GM23338 (cell line): Measurements from ENCODE around the gene ARL8B. TPM values are rescaled to one million over a fixed set of nuclear protein-coding genes. Genes with fewer than 3 reads are reported as not detected.
A peak's percentile ranks its signal among the peaks of the same experiment; 100 is the strongest.

Experiments
- ATAC-seq: fragments of 200-7000 bp; cut with Tn5 transposase; 3 replicates; pipeline ENCODE4 v1.9.1; 2020
- DNase-seq: peaks from one replicate; pipeline ENCODE4 v3.0.0-alpha.2; 2015; ENCODE audit warnings: low spot score
- H2AFZ ChIP-seq: fragments of 200-600 bp; sonication (generic); 2 replicates; pipeline ENCODE4 v1.8.0; 2016; ENCODE audit warnings: antibody characterized with exemption, mild to moderate bottlenecking, moderate library complexity
- H3F3A ChIP-seq: fragments of 200-600 bp; sonication (generic); replicated peaks from 2 replicates; pipeline ENCODE4 v1.8.0; 2017; ENCODE audit warnings: antibody characterized with exemption, mixed run types, low read depth
- H3K27ac ChIP-seq: fragments of 200-600 bp; sonication (generic); 2 replicates; pipeline ENCODE4 v1.6.1; 2016; ENCODE audit warnings: low read depth
- H3K27me3 ChIP-seq: fragments of 200-600 bp; sonication (generic); 2 replicates; pipeline ENCODE4 v1.8.0; 2016; ENCODE audit warnings: mild to moderate bottlenecking, mixed run types, moderate library complexity; ENCODE audit not compliant: insufficient read depth
- H3K36me3 ChIP-seq: fragments of 200-600 bp; sonication (generic); 2 replicates; pipeline ENCODE4 v1.8.0; 2016; ENCODE audit warnings: mild to moderate bottlenecking; ENCODE audit not compliant: insufficient read depth
- H3K4me1 ChIP-seq: fragments of 200-600 bp; sonication (generic); 2 replicates; pipeline ENCODE4 v1.8.0; 2016; ENCODE audit warnings: mild to moderate bottlenecking, moderate library complexity; ENCODE audit not compliant: insufficient read depth
- H3K4me2 ChIP-seq: fragments of 200-600 bp; sonication (generic); 2 replicates; pipeline ENCODE4 v1.7.1; 2017; ENCODE audit warnings: mixed run types
- H3K4me3 ChIP-seq: fragments of 200-600 bp; sonication (generic); 2 replicates; pipeline ENCODE4 v1.6.1; 2016; ENCODE audit warnings: mixed run types
- H3K79me2 ChIP-seq: fragments of 200-600 bp; sonication (generic); replicated peaks from 2 replicates; pipeline ENCODE4 v1.8.0; 2017; ENCODE audit warnings: mild to moderate bottlenecking; ENCODE audit not compliant: insufficient read depth
- H3K9me2 ChIP-seq: fragments of 200-600 bp; sonication (generic); 2 replicates; pipeline ENCODE4 v1.8.0; 2017; ENCODE audit not compliant: insufficient read depth
- H4K20me1 ChIP-seq: fragments of 200-600 bp; sonication (generic); replicated peaks from 2 replicates; pipeline ENCODE4 v1.8.0; 2017; ENCODE audit warnings: mild to moderate bottlenecking; ENCODE audit not compliant: insufficient read depth
- H3K27ac Mint-ChIP-seq: 2 replicates; pipeline ENCODE4 v1.8.0; 2020; ENCODE audit warnings: inconsistent platforms, mild to moderate bottlenecking, moderate library complexity, mixed read lengths
- H3K27me3 Mint-ChIP-seq: 3 replicates; pipeline ENCODE4 v1.8.0; 2022; ENCODE audit warnings: low read depth, mild to moderate bottlenecking, moderate library complexity, mixed read lengths, inconsistent platforms; ENCODE audit not compliant: insufficient read depth, poor library complexity
- H3K36me3 Mint-ChIP-seq: 3 replicates; pipeline ENCODE4 v1.8.0; 2021; ENCODE audit warnings: low read depth, mild to moderate bottlenecking, inconsistent platforms, moderate library complexity, mixed read lengths
- H3K4me1 Mint-ChIP-seq: 3 replicates; pipeline ENCODE4 v1.8.0; 2020; ENCODE audit warnings: mild to moderate bottlenecking, inconsistent platforms, mixed read lengths
- H3K4me3 Mint-ChIP-seq: 3 replicates; pipeline ENCODE4 v1.8.0; 2021; ENCODE audit warnings: moderate library complexity, mild to moderate bottlenecking, inconsistent platforms, mixed read lengths
- H3K9me3 Mint-ChIP-seq: 3 replicates; pipeline ENCODE4 v1.8.0; 2020; ENCODE audit warnings: moderate library complexity, mild to moderate bottlenecking, inconsistent platforms, mixed read lengths
- CREB1 ChIP-seq: fragments of 250-450 bp; sonication (Bioruptor Pico); IDR thresholded peaks from 2 replicates; pipeline ENCODE4 v1.5.0; 2020; ENCODE audit warnings: low read depth, mild to moderate bottlenecking, moderate library complexity
- CTCF ChIP-seq, 2 experiments: fragments of 200-600 bp in 1 of 2; sonication (generic) in 1 of 2; conservative IDR thresholded peaks; 2 replicates each; pipeline versions ENCODE4 v1.5.1 to v1.6.1; 2016 to 2017; ENCODE audit warnings: antibody characterized with exemption in 2 of 2, low read depth in 2 of 2, mild to moderate bottlenecking in 2 of 2, moderate library complexity in 1 of 2
- EZH2 ChIP-seq: fragments of 200-600 bp; sonication (generic); IDR thresholded peaks from one replicate; pipeline ENCODE4 v1.8.0; 2017; ENCODE audit warnings: antibody characterized with exemption, mild to moderate bottlenecking, low read depth; ENCODE audit not compliant: unreplicated experiment
- EZH2phosphoT487 ChIP-seq: fragments of 200-600 bp; sonication (generic); IDR thresholded peaks from one replicate; pipeline ENCODE4 v1.8.1; 2018; ENCODE audit warnings: antibody characterized with exemption; ENCODE audit not compliant: unreplicated experiment
- JUNB ChIP-seq: IDR thresholded peaks from one replicate; pipeline ENCODE4 v1.6.1; 2016; ENCODE audit warnings: antibody characterized with exemption; ENCODE audit not compliant: unreplicated experiment
- NANOG ChIP-seq: IDR thresholded peaks from 2 replicates; pipeline ENCODE4 v1.6.1; 2016; ENCODE audit warnings: antibody characterized with exemption, borderline replicate concordance
- POLR2AphosphoS5 ChIP-seq: IDR thresholded peaks from 2 replicates; pipeline ENCODE4 v1.6.1; 2016; ENCODE audit warnings: antibody characterized with exemption, low read depth
- STAT1 ChIP-seq: IDR thresholded peaks from one replicate; pipeline ENCODE4 v1.6.1; 2016; ENCODE audit warnings: antibody characterized with exemption; ENCODE audit not compliant: unreplicated experiment
- ZNF114 ChIP-seq: fragments of 250-450 bp; sonication (Bioruptor Pico); IDR thresholded peaks from 2 replicates; pipeline ENCODE4 v1.5.0; 2020; ENCODE audit warnings: mild to moderate bottlenecking, moderate library complexity
- ZNF331 ChIP-seq: fragments of 250-450 bp; sonication (Bioruptor Pico); IDR thresholded peaks from 2 replicates; pipeline ENCODE4 v1.5.0; 2020; ENCODE audit warnings: low read depth, mild to moderate bottlenecking, moderate library complexity
- polyA plus RNA-seq: library from polyadenylated mRNA; unstranded; fragments of >200 nt; fragmentation: Nextera tagmentation; extraction: Ambion mirVana; gene quantifications from 2 replicates; pipeline ENCODE4 v1.2.1, GENCODE V29; 2016
- total RNA-seq: library from RNA; depleted of rRNA; stranded (reverse); fragments of >200 nt; shearing (Covaris generic); gene quantifications from 2 replicates; pipeline ENCODE4 v1.2.3, GENCODE V29; 2014
- TF ChIP-seq, protein P1 (sequence below): IDR thresholded peaks from one replicate; pipeline ENCODE4 v1.6.1; 2018; ENCODE audit warnings: antibody characterized with exemption; ENCODE audit not compliant: unreplicated experiment
- TF ChIP-seq, protein P2 (sequence below): fragments of 250-450 bp; sonication (Bioruptor Pico); IDR thresholded peaks from 2 replicates; pipeline ENCODE4 v1.5.0; 2020; ENCODE audit warnings: mild to moderate bottlenecking, moderate library complexity
- TF ChIP-seq, protein P3 (sequence below): IDR thresholded peaks from 2 replicates; pipeline ENCODE4 v1.6.1; 2016; ENCODE audit warnings: antibody characterized with exemption

Gene ARL8B
- total and polyA plus RNA-seq, 2 experiments from 2014 or later: 25.5 to 40.8 TPM

GRCh38 chr3:5198986-5199731 is 77.1 kb downstream of the ARL8B start:
- Histone ChIP-seq H3K4me2 (no peak overlapping the region), H3K79me2 (peaks cover 12% of the 10 kb centered on the region), H3F3A (no peaks in the 10 kb centered on the region), H4K20me1 (no peaks in the 10 kb centered on the region), H3K36me3 (peaks cover 19% of the 10 kb centered on the region), H3K27ac (no peak overlapping the region), H3K27me3 (no peaks in the 10 kb centered on the region), H3K4me1 (peaks cover 31% of the 10 kb centered on the region), H3K4me3 (no peak overlapping the region), H2AFZ (no peak overlapping the region), H3K9me2 (no peaks in the 10 kb centered on the region)
- TF ChIP-seq CTCF (conservative IDR thresholded peaks at IDR 0.05; ENCODE audit: low read depth in 2 of 2) (no peak), STAT1 (no peak), JUNB (no peak), EZH2phosphoT487 (no peak), POLR2AphosphoS5 (no peak), NANOG (no peak), CREB1 (CRISPR knock-in tag) (no peak), ZNF331 (no peak), ZNF114 (CRISPR knock-in tag) (no peak), EZH2 (no peak)
- TF ChIP-seq, protein P1, sequence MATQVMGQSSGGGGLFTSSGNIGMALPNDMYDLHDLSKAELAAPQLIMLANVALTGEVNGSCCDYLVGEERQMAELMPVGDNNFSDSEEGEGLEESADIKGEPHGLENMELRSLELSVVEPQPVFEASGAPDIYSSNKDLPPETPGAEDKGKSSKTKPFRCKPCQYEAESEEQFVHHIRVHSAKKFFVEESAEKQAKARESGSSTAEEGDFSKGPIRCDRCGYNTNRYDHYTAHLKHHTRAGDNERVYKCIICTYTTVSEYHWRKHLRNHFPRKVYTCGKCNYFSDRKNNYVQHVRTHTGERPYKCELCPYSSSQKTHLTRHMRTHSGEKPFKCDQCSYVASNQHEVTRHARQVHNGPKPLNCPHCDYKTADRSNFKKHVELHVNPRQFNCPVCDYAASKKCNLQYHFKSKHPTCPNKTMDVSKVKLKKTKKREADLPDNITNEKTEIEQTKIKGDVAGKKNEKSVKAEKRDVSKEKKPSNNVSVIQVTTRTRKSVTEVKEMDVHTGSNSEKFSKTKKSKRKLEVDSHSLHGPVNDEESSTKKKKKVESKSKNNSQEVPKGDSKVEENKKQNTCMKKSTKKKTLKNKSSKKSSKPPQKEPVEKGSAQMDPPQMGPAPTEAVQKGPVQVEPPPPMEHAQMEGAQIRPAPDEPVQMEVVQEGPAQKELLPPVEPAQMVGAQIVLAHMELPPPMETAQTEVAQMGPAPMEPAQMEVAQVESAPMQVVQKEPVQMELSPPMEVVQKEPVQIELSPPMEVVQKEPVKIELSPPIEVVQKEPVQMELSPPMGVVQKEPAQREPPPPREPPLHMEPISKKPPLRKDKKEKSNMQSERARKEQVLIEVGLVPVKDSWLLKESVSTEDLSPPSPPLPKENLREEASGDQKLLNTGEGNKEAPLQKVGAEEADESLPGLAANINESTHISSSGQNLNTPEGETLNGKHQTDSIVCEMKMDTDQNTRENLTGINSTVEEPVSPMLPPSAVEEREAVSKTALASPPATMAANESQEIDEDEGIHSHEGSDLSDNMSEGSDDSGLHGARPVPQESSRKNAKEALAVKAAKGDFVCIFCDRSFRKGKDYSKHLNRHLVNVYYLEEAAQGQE: no peak
- TF ChIP-seq, protein P2, sequence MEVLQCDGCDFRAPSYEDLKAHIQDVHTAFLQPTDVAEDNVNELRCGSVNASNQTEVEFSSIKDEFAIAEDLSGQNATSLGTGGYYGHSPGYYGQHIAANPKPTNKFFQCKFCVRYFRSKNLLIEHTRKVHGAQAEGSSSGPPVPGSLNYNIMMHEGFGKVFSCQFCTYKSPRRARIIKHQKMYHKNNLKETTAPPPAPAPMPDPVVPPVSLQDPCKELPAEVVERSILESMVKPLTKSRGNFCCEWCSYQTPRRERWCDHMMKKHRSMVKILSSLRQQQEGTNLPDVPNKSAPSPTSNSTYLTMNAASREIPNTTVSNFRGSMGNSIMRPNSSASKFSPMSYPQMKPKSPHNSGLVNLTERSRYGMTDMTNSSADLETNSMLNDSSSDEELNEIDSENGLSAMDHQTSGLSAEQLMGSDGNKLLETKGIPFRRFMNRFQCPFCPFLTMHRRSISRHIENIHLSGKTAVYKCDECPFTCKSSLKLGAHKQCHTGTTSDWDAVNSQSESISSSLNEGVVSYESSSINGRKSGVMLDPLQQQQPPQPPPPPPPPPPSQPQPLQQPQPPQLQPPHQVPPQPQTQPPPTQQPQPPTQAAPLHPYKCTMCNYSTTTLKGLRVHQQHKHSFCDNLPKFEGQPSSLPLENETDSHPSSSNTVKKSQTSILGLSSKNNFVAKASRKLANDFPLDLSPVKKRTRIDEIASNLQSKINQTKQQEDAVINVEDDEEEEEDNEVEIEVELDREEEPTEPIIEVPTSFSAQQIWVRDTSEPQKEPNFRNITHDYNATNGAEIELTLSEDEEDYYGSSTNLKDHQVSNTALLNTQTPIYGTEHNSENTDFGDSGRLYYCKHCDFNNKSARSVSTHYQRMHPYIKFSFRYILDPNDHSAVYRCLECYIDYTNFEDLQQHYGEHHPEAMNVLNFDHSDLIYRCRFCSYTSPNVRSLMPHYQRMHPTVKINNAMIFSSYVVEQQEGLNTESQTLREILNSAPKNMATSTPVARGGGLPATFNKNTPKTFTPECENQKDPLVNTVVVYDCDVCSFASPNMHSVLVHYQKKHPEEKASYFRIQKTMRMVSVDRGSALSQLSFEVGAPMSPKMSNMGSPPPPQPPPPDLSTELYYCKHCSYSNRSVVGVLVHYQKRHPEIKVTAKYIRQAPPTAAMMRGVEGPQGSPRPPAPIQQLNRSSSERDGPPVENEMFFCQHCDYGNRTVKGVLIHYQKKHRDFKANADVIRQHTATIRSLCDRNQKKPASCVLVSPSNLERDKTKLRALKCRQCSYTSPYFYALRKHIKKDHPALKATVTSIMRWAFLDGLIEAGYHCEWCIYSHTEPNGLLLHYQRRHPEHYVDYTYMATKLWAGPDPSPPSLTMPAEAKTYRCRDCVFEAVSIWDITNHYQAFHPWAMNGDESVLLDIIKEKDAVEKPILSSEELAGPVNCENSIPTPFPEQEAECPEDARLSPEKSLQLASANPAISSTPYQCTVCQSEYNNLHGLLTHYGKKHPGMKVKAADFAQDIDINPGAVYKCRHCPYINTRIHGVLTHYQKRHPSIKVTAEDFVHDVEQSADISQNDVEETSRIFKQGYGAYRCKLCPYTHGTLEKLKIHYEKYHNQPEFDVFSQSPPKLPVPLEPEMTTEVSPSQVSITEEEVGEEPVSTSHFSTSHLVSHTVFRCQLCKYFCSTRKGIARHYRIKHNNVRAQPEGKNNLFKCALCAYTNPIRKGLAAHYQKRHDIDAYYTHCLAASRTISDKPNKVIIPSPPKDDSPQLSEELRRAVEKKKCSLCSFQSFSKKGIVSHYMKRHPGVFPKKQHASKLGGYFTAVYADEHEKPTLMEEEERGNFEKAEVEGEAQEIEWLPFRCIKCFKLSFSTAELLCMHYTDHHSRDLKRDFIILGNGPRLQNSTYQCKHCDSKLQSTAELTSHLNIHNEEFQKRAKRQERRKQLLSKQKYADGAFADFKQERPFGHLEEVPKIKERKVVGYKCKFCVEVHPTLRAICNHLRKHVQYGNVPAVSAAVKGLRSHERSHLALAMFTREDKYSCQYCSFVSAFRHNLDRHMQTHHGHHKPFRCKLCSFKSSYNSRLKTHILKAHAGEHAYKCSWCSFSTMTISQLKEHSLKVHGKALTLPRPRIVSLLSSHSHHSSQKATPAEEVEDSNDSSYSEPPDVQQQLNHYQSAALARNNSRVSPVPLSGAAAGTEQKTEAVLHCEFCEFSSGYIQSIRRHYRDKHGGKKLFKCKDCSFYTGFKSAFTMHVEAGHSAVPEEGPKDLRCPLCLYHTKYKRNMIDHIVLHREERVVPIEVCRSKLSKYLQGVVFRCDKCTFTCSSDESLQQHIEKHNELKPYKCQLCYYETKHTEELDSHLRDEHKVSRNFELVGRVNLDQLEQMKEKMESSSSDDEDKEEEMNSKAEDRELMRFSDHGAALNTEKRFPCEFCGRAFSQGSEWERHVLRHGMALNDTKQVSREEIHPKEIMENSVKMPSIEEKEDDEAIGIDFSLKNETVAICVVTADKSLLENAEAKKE (CRISPR knock-in tag): no peak
- TF ChIP-seq, protein P3, sequence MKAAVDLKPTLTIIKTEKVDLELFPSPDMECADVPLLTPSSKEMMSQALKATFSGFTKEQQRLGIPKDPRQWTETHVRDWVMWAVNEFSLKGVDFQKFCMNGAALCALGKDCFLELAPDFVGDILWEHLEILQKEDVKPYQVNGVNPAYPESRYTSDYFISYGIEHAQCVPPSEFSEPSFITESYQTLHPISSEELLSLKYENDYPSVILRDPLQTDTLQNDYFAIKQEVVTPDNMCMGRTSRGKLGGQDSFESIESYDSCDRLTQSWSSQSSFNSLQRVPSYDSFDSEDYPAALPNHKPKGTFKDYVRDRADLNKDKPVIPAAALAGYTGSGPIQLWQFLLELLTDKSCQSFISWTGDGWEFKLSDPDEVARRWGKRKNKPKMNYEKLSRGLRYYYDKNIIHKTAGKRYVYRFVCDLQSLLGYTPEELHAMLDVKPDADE: no peak
- Mint-ChIP-seq H3K27ac (peak overlapping the region; percentile 94), H3K9me3 (no peaks in the 10 kb centered on the region), H3K36me3 (peaks cover 56% of the 10 kb centered on the region), H3K4me1 (peaks cover 40% of the 10 kb centered on the region), H3K4me3 (no peak overlapping the region), H3K27me3 (peaks cover 3% of the 10 kb centered on the region)
- DNase-seq: no peak
- ATAC-seq: no peak
